K562 (cell line): ENCODE results near the gene CCDC183. TPM values are rescaled to one million over a fixed set of nuclear protein-coding genes. Genes with fewer than 3 reads are reported as not detected.

Experiments used
- ATAC-seq: fragments of 200-7000 bp; cut with Tn5 transposase; 3 replicates; pipeline ENCODE4 v1.9.1; 2020; ENCODE audit warnings: moderate library complexity
- BruUV-seq: library from RNA; stranded (reverse); fragments of 400-500 nt; replicated peaks from 2 replicates; lab custom pipeline; 2021; lab: Mats Ljungman, UMichigan
- CTCF ChIA-PET: fragments of 300-600 bp; formaldehyde crosslinking; extraction: SDS; loops from one replicate; lab custom pipeline; 2021; ENCODE audit warnings: low intra/inter-chr PET ratio; lab: Yijun Ruan, JAX
- POLR2A ChIA-PET: fragments of 300-600, 350-650 bp; sonication (Branson Sonifier 250); formaldehyde crosslinking; extraction: SDS; loops from one replicate; lab custom pipeline; 2021; ENCODE audit warnings: antibody characterized with exemption, inconsistent platforms; lab: Yijun Ruan, JAX
- DNase-seq, 4 experiments: peaks; one replicate each; pipeline versions ENCODE4 v3.0.0 to v3.0.0-alpha.2; 2011 to 2018; ENCODE audit warnings: low spot score in 3 of 4, mixed read lengths in 3 of 4; ENCODE audit errors: extremely low read depth in 1 of 4
- FAIRE-seq: peaks from 2 replicates; lab custom pipeline; 2011; peaks lifted over from hg19 to GRCh38; lab: Jason Lieb, UNC
- H2AFZ ChIP-seq: 2 replicates; pipeline ENCODE4 v1.6.0; 2011; ENCODE audit warnings: low read depth, low read length, control low read depth, inconsistent platforms
- H3K27ac ChIP-seq: fragments of 200-600 bp; 3 replicates; pipeline ENCODE4 v1.8.0; 2011; ENCODE audit warnings: low read depth, mild to moderate bottlenecking, control low read depth, inconsistent platforms, low read length, moderate library complexity, mixed read lengths; ENCODE audit errors: extremely low read depth
- H3K27me3 ChIP-seq, 2 experiments: fragments of 300-600 bp in 1 of 2; 2 replicates in 1 of 2; 3 replicates in 1 of 2; pipeline versions ENCODE4 v1.6.0 to v1.8.0; 2011; ENCODE audit warnings: inconsistent platforms in 2 of 2, low read length in 2 of 2, mild to moderate bottlenecking in 1 of 2, mixed read lengths in 1 of 2, moderate library complexity in 1 of 2; ENCODE audit not compliant: control insufficient read depth in 2 of 2, insufficient read depth in 2 of 2
- H3K36me3 ChIP-seq: fragments of 300-600 bp; 3 replicates; pipeline ENCODE4 v1.8.0; 2011; ENCODE audit warnings: mild to moderate bottlenecking, low read length, inconsistent platforms; ENCODE audit not compliant: control insufficient read depth, insufficient read depth
- H3K4me1 ChIP-seq, 2 experiments: fragments of 200-600 bp in 1 of 2; replicated peaks in 1 of 2; 2 replicates in 1 of 2; 3 replicates in 1 of 2; pipeline versions ENCODE4 v1.5.1 to v1.8.0; 2011; ENCODE audit warnings: inconsistent platforms in 2 of 2, low read length in 2 of 2, mild to moderate bottlenecking in 1 of 2, mixed read lengths in 1 of 2, moderate library complexity in 1 of 2; ENCODE audit not compliant: control insufficient read depth in 2 of 2, insufficient read depth in 2 of 2
- H3K4me2 ChIP-seq: 2 replicates; pipeline ENCODE4 v1.6.1; 2011; ENCODE audit warnings: low read length, control low read depth, inconsistent platforms, mixed read lengths; ENCODE audit not compliant: insufficient read depth
- H3K4me3 ChIP-seq: fragments of 200-600 bp; sonication (generic), shearing (Covaris generic); 2 replicates; pipeline ENCODE4 v1.5.1; 2016; ENCODE audit warnings: control low read depth, inconsistent platforms
- H3K79me2 ChIP-seq: fragments of 200-600 bp; 3 replicates; pipeline ENCODE4 v1.8.0; 2011; ENCODE audit warnings: low read length, inconsistent platforms; ENCODE audit not compliant: control insufficient read depth, insufficient read depth
- H3K9ac ChIP-seq, 2 experiments: 2 replicates each; pipeline versions ENCODE4 v1.6.0 to v1.6.1; 2011; ENCODE audit warnings: low read depth in 2 of 2, low read length in 2 of 2, control low read depth in 1 of 2, inconsistent platforms in 1 of 2, mild to moderate bottlenecking in 1 of 2, mixed read lengths in 1 of 2; ENCODE audit not compliant: insufficient read depth in 1 of 2
- H3K9me1 ChIP-seq: one replicate; pipeline ENCODE4 v1.6.0; 2011; ENCODE audit warnings: inconsistent platforms, mild to moderate bottlenecking, low read length, moderate library complexity; ENCODE audit not compliant: control insufficient read depth, insufficient read depth
- H3K9me3 ChIP-seq: replicated peaks from 2 replicates; pipeline ENCODE4 v1.5.1; 2011; ENCODE audit warnings: low read depth, low read length, inconsistent platforms; ENCODE audit not compliant: control insufficient read depth, insufficient read depth
- H4K20me1 ChIP-seq: replicated peaks from 2 replicates; pipeline ENCODE4 v1.6.1; 2011; ENCODE audit warnings: low read length, inconsistent platforms, mixed read lengths; ENCODE audit not compliant: control insufficient read depth, insufficient read depth
- MYNN ChIP-seq, 2 experiments: sonication (generic); formaldehyde crosslinking in 1 of 2; IDR thresholded peaks; 2 replicates each; pipeline versions ENCODE4 v1.5.0 to v1.6.1; 2016 to 2020; ENCODE audit warnings: antibody characterized with exemption in 1 of 2, missing genetic modification reagents in 1 of 2
- POLR2A ChIP-seq: fragments of 450-650 bp; conservative IDR thresholded peaks from 2 replicates; pipeline ENCODE4 v1.6.1; 2016
- POLR2B ChIP-seq: fragments of 450-650 bp; IDR thresholded peaks from 2 replicates; pipeline ENCODE4 v1.6.1; 2018; ENCODE audit warnings: low read depth; ENCODE audit not compliant: partially characterized antibody
- POLR2G ChIP-seq: fragments of 200-400 bp; formaldehyde crosslinking; IDR thresholded peaks from 2 replicates; pipeline ENCODE4 v1.6.1; 2017; ENCODE audit warnings: low read depth, mild to moderate bottlenecking, antibody characterized with exemption, low read length, moderate library complexity
- PTBP1 ChIP-seq: fragments of 200-400 bp; formaldehyde crosslinking; IDR thresholded peaks from 2 replicates; pipeline ENCODE4 v1.6.1; 2017; ENCODE audit warnings: low read depth, low read length
- RBFOX2 ChIP-seq: fragments of 200-400 bp; formaldehyde crosslinking; IDR thresholded peaks from 2 replicates; pipeline ENCODE4 v1.6.1; 2017; ENCODE audit warnings: low read depth, mild to moderate bottlenecking, low read length, moderate library complexity
- RBM22 ChIP-seq: fragments of 200-400 bp; formaldehyde crosslinking; IDR thresholded peaks from 2 replicates; pipeline ENCODE4 v1.6.1; 2018; ENCODE audit warnings: low read length, low read depth; ENCODE audit not compliant: poor library complexity, severe bottlenecking
- SUPT5H ChIP-seq: fragments of 450-650 bp; IDR thresholded peaks from 2 replicates; pipeline ENCODE4 v1.6.1; 2016
- ZNF3 ChIP-seq: fragments of 250-450 bp; sonication (Bioruptor Pico); IDR thresholded peaks from 2 replicates; pipeline ENCODE4 v1.5.0; 2021; ENCODE audit warnings: mild to moderate bottlenecking, moderate library complexity
- ZNF696 ChIP-seq: fragments of 250-450 bp; sonication (Bioruptor Pico); conservative IDR thresholded peaks from 2 replicates; pipeline ENCODE4 v1.4.0; 2020; ENCODE audit warnings: mild to moderate bottlenecking, moderate library complexity
- WGBS: fragments of 100-300 bp; shearing (Covaris generic); methylation state at CpG from one replicate; pipeline ENCODE4 v1.1.6; 2016; ENCODE audit warnings: low coverage, mixed read lengths; ENCODE audit not compliant: insufficient coverage; ENCODE audit errors: missing lambda C conversion rate; 5-methylcytosine and 5-hydroxymethylcytosine counted together
- in situ Hi-C: fragments of 300-500 bp; cut with MboI; formaldehyde crosslinking; loops from 4 replicates; pipeline ENCODE4 v1.15.0; 2018; ENCODE audit warnings: inconsistent platforms, mixed read lengths
- intact Hi-C: fragments of 100-400 bp; cut with micrococcal nuclease; formaldehyde crosslinking; loops from 2 replicates; pipeline ENCODE4 v1.14.2; 2022
- polyA plus RNA-seq, 8 experiments: library from polyadenylated mRNA; depleted of rRNA in 4 of 8; stranded (reverse) in 5 of 8; unstranded in 3 of 8; fragments of >200 nt; fragmentation: Nextera tagmentation in 2 of 8; fragmentation: Illumina TruSeq in 1 of 8; extraction: Ambion mirVana in 2 of 8; extraction: Trizol in 1 of 8; gene quantifications; 2 replicates each; pipeline versions ENCODE4 v1.2.1 to v1.2.3, GENCODE V29; 2011 to 2014; ENCODE audit warnings: inconsistent platforms in 1 of 8, missing spikeins in 1 of 8
- total RNA-seq, 7 experiments: library from RNA; depleted of rRNA in 6 of 7; stranded (reverse); fragments of >200 nt in 6 of 7; fragmentation: Illumina TruSeq in 2 of 7; extraction: Trizol in 2 of 7; gene quantifications; 2 replicates each; pipeline versions ENCODE4 v1.2.1 to v1.2.3, GENCODE V29; 2011 to 2021; ENCODE audit warnings: low replicate concordance in 1 of 7
- TF ChIP-seq, protein P1 (sequence below): fragments of 450-650 bp; IDR thresholded peaks from 2 replicates; pipeline ENCODE4 v1.6.1; 2017; ENCODE audit warnings: antibody characterized with exemption
- TF ChIP-seq, protein P2 (sequence below): sonication (generic); formaldehyde crosslinking; IDR thresholded peaks from 2 replicates; pipeline ENCODE4 v1.8.0; 2023; ENCODE audit warnings: mild to moderate bottlenecking, missing genetic modification reagents

The CCDC183 gene
- total and polyA plus RNA-seq, 9 of the 15 experiments (the other 6 are each of a cell fraction or from before 2014, with no cell fraction given) = 0.21 to 0.60 (median 0.29) TPM; not detected in 4

DNA sequence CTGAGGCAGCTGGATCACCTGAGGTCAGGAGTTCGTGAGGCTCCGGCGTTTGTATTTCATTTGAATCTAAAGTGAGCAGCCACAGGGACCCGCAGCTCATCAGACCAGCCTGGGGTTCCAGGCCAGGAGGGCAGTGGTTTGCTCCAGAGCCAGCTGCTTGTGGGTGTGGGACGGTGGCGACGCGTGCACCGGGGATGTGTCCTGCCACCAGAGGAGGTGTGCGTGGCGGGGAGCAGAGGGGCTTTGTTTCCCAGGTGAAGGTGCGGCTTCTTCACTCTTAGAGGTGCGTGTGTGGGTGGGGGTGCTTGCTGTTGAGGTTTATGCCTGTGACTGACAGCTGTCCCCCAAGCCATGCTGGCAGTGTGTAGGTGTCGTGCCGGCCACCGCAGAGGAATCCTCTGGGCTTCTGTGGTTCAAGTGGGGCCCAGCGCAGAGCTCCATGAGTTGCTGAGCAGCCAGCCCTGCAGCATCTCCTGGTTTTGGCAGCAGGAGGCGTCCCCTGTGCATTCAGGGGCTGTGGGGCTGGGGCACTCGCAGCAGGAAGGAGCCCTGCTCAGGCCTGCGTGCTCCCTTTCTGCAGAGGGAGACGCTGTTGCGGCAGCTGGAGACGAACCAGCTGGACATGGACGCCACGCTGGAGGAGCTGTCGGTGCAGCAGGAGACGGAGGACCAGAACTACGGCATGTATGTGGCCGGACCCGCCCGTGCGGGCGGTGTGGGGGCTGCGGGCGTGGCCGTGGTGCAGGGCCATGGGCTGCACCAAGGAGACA is 39.2 kb downstream of the CCDC183 start:
- ATAC-seq = no peak
- DNase-seq = no peak
- H3K36me3 ChIP-seq = peaks cover 87% of the 10 kb centered on the region; the same call in 2 of the 3 replicates
- peak; percentile 23; the same call in 1 of the 2 replicates for TF ChIP-seq RBFOX2
- TF ChIP-seq SUPT5H = 0 out of 2 replicates have a peak, but pooled peaks have one; percentile 49
- TF ChIP-seq, protein P1, sequence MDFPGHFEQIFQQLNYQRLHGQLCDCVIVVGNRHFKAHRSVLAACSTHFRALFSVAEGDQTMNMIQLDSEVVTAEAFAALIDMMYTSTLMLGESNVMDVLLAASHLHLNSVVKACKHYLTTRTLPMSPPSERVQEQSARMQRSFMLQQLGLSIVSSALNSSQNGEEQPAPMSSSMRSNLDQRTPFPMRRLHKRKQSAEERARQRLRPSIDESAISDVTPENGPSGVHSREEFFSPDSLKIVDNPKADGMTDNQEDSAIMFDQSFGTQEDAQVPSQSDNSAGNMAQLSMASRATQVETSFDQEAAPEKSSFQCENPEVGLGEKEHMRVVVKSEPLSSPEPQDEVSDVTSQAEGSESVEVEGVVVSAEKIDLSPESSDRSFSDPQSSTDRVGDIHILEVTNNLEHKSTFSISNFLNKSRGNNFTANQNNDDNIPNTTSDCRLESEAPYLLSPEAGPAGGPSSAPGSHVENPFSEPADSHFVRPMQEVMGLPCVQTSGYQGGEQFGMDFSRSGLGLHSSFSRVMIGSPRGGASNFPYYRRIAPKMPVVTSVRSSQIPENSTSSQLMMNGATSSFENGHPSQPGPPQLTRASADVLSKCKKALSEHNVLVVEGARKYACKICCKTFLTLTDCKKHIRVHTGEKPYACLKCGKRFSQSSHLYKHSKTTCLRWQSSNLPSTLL = no peak
- peak; percentile 54 for TF ChIP-seq POLR2A
- 0 out of 2 replicates have a peak, but pooled peaks have one; percentile 28 for TF ChIP-seq PTBP1
- TF ChIP-seq ZNF3 (CRISPR knock-in tag) = no peak
- TF ChIP-seq RBM22 = peak; percentile 87
- no peak for TF ChIP-seq ZNF696
- TF ChIP-seq, protein P2, sequence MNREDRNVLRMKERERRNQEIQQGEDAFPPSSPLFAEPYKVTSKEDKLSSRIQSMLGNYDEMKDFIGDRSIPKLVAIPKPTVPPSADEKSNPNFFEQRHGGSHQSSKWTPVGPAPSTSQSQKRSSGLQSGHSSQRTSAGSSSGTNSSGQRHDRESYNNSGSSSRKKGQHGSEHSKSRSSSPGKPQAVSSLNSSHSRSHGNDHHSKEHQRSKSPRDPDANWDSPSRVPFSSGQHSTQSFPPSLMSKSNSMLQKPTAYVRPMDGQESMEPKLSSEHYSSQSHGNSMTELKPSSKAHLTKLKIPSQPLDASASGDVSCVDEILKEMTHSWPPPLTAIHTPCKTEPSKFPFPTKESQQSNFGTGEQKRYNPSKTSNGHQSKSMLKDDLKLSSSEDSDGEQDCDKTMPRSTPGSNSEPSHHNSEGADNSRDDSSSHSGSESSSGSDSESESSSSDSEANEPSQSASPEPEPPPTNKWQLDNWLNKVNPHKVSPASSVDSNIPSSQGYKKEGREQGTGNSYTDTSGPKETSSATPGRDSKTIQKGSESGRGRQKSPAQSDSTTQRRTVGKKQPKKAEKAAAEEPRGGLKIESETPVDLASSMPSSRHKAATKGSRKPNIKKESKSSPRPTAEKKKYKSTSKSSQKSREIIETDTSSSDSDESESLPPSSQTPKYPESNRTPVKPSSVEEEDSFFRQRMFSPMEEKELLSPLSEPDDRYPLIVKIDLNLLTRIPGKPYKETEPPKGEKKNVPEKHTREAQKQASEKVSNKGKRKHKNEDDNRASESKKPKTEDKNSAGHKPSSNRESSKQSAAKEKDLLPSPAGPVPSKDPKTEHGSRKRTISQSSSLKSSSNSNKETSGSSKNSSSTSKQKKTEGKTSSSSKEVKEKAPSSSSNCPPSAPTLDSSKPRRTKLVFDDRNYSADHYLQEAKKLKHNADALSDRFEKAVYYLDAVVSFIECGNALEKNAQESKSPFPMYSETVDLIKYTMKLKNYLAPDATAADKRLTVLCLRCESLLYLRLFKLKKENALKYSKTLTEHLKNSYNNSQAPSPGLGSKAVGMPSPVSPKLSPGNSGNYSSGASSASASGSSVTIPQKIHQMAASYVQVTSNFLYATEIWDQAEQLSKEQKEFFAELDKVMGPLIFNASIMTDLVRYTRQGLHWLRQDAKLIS (CRISPR knock-in tag) = no peak
- TF ChIP-seq POLR2B = peak; percentile 15
- peak; percentile 81 for TF ChIP-seq POLR2G
- peak; percentile 29; the same call in 1 of the 2 replicates for TF ChIP-seq MYNN (IDR thresholded peaks at IDR 0.05)
- no peak for TF ChIP-seq MYNN (CRISPR knock-in tag; IDR thresholded peaks at IDR 0.05)
- no peaks in the 10 kb centered on the region for H3K79me2 ChIP-seq
- in situ Hi-C loops (no loop called here), intact Hi-C loops (no loop called here)
- H3K9me3 ChIP-seq = no peaks in the 10 kb centered on the region
- BruUV-seq = no TSS peak
- WGBS = 91% methylated on average over 29 of the region's 36 CpGs
- no peak overlapping the region for H2AFZ ChIP-seq
- CTCF ChIA-PET = no interaction called here
- H3K27ac ChIP-seq = no peak overlapping the region
- H3K27me3 ChIP-seq = no peaks in the 10 kb centered on the region
- H3K4me3 ChIP-seq = no peak overlapping the region
- H3K4me1 ChIP-seq = peaks cover 7 to 71% of the 10 kb centered on the region in 2 experiments; a peak in 4 of 5 replicates
- H3K4me2 ChIP-seq = no peak overlapping the region
- H4K20me1 ChIP-seq = peaks cover 2% of the 10 kb centered on the region; the same call in 1 of the 2 replicates
- peak overlapping the region in 1 of 2 experiments; percentile 36; a peak in 1 of 4 replicates for H3K9ac ChIP-seq
- no peak for FAIRE-seq
- POLR2A ChIA-PET = interaction anchor here (1.4 kb wide), 1 partner anchor 109 kb away, joined by 3 read pairs; no protein-coding TSS in a partner anchor
- H3K9me1 ChIP-seq = peaks cover 3% of the 10 kb centered on the region
